ENCODE data around the gene FADS6.

FADS6 gene

GRCh38 chr17:74868908-74869255, 24.6 kb downstream of the FADS6 start:
- DNase-seq (ENCODE audit: low spot score), result no peak

- DNase-seq (ENCODE audit: low spot score), result no peak
Observed at GRCh38 chr17:74868251-74868907, 25.1 kb downstream of the FADS6 start.

GRCh38 chr17:74866198-74866835, 27.1 kb downstream of the FADS6 start:
- DNase-seq (ENCODE audit: low spot score), result no peak

DNA sequence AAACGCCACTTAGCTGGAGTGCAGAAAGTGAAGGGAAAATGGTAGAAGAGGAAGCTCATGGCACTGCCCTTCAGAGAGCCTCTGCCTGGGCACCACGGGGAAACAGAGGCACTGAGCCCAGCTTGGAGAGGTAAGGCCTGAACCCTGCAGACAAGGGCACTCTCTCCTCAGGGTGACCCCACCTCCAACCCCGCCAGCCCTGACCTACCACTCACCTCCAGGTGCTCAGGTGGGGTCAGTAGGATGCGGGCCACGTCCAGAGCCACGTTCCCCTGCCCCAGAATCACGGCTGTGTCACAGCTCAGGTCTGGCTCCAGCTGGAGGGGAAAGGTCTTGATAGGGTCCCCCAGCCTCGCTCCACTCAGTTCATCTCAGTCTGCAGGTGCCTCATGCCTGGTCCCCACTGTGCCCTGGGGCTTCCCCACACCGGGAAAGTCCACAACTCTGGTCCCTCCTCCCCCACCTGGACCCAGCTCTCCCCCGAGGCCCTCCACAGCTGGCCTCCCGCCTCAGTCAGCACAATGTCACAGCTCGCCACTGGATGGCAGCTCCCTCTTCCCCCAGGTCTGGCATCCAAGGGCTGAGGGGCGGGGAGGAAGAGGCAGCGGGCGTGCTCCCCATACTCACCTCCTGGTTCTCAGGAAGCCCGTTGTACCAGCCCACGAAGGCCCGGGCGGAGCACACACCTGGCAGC, 27.8 kb downstream of the FADS6 start:
- DNase-seq (ENCODE audit: low spot score), result no peak

DNA sequence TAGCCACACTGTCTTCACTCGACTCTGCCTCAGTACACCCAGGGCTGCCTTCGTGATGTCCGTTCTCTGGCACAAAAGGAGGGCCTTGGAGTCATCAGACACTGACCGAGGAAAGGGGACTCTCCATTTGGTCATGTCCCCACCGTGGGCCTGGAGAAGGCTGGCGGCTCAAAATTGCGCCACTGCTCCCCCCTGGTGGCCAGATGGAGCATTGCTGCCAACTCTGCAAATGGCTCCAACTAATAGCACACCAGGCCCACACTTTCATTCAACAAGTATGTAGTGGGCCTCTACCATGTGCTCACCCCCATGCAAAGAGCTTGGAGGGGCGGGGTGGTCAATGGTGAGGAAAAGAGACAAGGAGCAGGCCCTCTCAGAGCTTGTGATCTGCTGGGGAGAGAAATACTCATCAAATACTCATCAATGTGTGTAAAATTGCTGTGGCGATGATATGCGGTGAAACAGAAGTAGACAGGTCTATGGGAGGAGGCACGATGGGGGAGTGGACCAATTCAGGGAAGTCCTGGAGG, 28.5 kb downstream of the FADS6 start:
- DNase-seq (ENCODE audit: low spot score), result peak; percentile 38

GRCh38 chr17:74864297-74864865, 29.1 kb downstream of the FADS6 start:
- DNase-seq (ENCODE audit: low spot score), result no peak

DNA sequence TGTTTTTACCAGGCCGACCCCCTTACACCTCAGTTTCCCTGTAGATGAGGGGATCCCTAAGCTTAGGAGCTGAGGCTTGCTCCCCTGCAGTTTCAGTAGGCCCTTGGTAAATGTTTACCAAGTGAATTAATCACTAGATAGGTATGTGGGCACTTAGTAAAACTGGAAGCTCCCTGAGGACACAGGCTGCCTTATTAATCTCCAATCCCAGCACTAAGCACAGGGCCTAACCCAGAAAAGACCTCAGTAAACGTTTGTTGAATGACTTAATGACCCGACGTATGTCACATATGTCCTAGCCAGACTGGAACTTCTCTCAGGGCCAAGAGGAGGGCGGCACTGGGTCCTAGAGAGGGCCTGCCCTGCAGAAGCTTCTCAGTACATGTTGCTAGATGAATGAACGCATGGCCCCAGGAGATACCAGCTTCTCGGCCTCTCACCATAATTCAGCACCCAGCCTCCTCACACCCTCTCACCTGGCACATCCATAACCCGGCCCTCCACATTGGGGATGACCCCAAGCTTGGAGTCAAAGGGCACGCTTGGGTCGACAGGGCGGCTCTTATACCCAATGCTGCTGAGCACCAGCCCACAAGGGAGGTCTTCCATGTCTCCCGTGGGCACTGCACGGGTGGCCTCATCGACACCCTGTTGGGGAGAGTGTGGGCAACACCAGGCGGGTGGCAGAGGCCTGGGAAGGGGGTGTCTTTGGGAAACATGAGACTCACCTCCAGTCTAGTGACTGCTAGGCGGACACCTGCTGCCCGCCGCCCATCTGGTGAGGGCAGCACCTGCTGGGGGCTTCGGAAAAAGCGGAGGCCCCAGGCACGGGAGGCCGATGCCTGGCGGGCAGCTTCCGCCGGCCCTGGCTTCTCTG, 29.8 kb downstream of the FADS6 start:
- DNase-seq (ENCODE audit: low spot score), result no peak

- no peak for DNase-seq (ENCODE audit: low spot score)
Observed at GRCh38 chr17:74862919-74863318, 30.5 kb downstream of the FADS6 start.

DNA sequence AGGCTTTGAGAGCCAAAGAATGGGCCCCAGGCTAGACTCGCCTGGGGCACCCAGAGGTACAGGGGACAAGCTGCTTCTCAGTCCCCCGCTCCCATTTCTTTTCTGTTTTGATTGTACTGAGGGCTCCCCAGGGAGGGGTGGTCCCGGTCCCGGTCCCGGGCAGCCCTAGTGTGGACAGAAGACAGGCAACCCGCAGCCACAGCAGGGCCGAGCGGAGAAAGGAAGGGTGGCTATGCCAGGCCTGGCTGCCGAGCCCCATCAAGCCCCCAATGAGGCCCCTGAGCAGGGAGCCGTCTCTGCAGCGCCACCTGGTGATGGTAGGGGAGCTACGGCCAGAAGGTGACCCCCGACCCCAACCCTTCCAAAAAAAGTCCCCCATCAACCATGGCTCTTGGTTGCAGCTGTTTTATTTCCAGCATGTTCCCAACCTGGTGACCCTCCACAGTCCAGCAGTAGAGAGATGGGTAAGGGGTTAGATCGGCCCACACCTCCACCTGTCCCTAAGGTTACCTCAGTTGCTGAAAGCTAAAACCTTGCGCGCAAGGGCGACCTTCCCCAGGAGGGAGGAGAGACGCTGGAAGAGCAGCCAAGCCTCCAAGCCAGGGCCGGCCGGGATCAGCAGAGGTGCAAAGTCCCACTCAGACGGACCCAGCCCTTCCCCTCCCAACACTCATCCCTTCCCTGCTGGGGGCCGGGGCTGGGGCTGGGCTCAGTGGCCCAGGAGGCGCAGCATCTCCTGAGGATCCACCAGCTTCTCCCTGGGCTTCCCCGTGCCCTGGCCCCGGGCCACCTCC, 31.1 kb downstream of the FADS6 start:
- DNase-seq (ENCODE audit: low spot score), result no peak

- no peak for DNase-seq (ENCODE audit: low spot score)
Observed at GRCh38 chr17:74861662-74862107, 31.7 kb downstream of the FADS6 start.

DNA sequence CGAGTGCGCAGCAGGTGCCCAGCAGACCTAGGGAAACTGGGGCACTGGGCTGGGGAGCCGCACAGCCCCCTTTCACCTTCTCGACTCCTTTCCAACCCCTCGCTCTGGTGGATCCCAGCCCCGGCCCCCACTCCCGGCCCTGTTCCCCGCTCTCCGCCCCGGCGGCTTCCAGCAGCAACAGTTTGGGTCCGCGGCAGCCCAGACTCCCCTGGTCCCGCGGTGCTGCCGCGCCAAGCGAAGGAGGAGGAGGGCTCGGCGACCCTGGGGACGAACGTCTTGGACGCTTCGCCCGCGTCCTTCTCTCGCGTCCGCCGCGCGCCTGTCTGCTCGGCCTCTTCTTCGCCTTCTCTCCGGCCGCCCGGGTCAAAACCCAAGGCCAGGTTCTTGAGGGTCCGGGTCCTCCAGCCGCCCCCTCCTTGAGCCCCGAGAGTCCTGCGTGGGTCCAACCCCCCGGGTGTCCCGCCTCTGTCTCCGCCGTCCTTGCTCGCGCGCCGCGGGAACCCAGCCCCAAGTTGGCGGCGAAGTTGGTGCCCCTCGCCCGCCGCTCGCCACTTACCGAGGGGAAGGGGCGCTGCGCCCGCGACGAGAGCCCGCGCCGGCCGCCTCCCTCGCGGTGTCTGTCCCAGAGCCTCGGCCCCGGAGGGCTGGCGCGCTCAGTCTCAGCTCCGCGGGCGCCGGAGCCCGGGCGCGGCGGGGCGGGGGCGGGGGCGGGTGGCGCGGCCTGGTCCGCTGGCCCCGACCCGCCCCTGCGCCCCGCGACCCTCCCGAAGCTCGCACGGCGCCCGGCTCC, 32.4 kb downstream of the FADS6 start:
- no peak for DNase-seq (ENCODE audit: low spot score)

DNA sequence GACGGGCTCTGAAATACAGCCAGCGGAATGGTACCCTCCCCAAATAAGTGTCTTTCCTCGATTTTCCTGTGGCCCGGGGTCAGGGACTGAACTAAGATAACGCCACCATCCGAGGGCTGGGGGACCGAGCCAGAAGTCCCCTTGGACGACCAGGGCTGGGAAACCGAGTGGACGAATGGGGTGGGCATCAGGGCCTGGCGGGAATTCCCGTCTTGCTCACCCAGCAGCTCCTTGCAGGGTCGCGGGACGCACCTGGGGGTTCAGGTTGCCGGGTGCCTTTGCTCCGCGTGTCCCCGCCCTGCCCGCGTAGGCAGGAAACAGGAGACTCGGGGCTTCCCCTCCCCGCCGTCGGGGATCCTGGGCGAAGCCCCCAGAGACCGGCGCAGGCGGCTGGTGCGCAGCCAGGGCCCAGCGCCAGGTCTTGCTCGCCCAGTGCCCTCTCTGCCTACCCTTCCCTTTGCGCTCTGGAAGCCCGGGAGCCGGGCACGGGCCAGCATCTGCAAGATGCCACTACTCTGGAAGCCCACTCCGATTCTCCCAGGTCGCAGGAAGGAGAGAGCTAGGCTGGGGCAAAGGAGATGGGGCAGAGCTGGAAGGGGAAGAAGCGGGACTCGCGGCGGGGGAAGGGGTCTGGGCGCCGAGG, 33.1 kb downstream of the FADS6 start:
- DNase-seq (ENCODE audit: low spot score), result no peak

DNA sequence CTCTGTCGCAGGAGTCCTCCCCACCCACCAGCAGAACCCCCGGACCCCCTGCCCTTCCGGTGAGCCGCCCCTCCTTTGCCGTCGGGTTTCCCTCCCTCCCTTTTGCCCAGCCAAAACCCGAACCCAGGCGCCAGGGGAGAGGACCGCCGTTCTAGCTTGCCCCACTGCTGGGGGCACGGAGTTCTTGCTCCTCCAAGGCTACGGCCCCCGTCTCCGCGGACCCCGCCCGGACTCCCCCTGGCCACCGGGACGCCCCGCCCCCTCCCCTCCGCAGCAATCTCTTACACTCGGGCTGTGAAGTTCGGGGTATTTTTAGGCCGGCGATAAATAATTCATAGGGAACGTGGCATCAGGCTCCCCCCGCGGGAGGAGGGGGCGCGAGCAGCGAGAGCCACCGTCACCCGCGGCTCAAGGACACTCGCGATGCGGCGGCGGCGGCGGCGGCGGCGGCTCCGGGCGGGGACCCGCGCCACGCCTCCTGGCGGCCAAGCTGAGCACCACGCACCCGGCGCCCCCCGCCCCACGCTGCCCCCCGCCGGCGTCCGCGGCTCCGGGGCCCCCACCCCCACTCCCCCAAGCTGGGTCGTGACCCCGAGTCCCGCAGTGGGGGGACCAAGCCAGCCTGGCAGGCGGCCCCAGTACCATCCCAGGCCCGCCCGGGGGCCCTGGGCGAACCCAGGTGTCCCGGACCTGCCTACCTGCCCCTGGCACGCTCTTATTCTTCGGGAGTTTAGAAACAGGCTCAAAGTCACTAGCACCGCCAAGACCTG, 33.8 kb downstream of the FADS6 start, which contains the start of gene GRIN2C:
Gene GRIN2C (minus strand): TSS at position 427 of the 770 bp plus-strand sequence. CDS start 4,793 bp downstream, outside the sequence.
- no peak for DNase-seq (ENCODE audit: low spot score)

DNA sequence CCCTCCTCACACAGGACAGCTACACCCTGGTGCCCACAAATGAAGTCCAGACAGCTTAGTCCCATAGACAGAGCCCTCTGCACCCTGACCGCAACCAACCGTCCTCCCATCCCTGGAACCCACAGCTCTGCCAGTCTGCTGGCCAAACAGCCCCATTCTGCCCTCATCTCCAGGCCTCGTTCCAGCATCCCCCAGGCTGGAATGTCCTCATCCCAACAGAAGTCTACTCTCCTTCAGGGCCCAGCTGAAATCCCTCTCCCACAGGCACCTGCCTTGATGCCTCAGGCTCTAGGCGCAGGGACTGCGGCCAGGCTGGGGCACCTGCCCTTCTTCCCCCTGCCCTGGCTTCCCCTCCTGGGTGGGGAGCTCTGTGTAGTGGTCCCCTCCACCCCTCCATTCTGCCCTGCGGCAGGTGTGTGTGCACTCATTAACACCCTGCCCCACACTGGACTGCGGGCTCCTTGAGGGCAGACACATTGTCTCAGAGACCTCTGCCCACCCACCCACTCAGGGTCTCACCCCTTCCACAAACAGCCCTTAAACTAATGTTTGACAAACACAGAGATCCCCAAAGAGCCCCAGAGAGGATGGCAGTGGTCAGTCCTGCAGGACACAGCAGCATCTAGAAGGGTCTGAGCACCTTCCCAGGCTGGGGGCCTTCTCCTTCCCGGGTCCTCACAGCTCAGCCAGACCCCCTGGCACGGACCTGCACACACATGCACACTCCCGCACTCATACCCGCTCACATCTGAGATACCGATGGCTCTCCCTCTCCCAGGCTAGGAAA, 34.6 kb downstream of the FADS6 start:
- DNase-seq (ENCODE audit: low spot score), result no peak

DNA sequence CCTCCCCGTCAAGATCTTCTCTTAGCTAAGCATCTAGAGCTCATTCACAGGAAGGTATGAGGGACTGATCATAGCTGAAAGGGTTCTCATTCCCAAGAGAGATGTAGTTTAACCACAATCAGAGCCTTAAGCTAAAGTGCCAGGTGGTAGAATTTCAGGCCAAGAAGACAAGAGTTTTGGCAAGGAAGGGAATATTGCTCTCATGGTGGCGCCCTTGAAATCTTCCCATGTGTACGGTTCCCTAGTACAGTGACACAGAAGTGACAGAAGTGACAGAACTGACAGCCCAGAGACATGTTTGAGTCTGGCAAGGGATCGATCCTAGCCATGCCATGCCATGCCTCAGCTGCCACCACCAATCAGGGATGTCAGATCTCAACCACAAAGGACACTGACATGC, 36.2 kb downstream of the FADS6 start:
- DNase-seq (ENCODE audit: low spot score), result no peak

- DNase-seq (ENCODE audit: low spot score), result no peak
Observed at GRCh38 chr17:74856112-74856511, 37.3 kb downstream of the FADS6 start.

DNA sequence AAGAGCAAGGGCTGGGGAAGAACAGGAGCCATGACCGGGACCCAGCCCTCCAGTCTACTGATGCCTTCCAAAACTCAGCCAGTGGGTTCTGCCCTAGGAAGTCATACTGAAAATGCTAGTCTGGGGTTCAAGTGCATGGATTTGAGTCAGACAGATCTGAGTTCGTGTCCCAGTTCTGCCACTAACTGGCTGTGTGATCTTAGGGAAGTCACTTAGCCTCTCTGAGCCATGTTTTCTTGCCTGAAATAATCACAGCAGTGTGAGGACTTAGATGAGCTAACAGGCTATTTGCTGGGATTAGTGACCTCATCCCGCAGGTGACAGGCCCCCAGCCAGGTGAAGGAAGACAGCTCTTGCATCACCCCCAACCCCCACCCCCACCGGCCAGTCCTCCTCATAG, 38.1 kb downstream of the FADS6 start:
- DNase-seq (ENCODE audit: low spot score), result no peak

DNA sequence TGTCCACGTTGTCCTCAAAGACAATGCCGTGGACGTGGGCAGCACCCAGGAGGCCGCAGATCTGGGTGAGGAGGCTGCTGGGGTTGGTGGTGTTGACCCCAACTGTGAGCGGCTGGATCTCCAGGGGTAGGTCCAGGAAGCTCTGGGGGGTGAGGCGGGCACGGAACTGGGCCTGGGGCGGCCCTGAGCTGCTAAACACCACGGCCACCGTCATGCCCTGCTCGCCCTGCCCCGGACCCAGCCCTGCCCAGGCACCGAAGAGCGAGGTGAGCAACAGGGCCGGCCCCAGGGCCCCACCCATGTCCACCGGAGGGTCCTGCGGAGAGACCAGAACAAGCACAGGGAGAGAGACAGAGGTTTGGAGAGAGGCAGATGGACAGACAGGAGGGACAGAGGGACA, 38.6 kb downstream of the FADS6 start:
- DNase-seq (ENCODE audit: low spot score), result no peak
